Myocyte (in vitro differentiated cells): Measurements from ENCODE around the gene ST14. TPM values are rescaled to one million over a fixed set of nuclear protein-coding genes. Genes with fewer than 3 reads are reported as not detected.

Experiments
- DNase-seq: peaks from one replicate; pipeline ENCODE4 v3.0.0-alpha.2; 2012; ENCODE audit warnings: low read depth
- total RNA-seq: library from RNA; depleted of rRNA; stranded (reverse); fragments of >200 nt; gene quantifications from 2 replicates; pipeline ENCODE4 v1.2.3, GENCODE V29; 2014

Gene ST14
- total RNA-seq, 1 donor from 2014 or later: not detected

- DNase-seq: no peak
Measured at GRCh38 chr11:130133716-130134115, 25.9 kb upstream of the ST14 start.

GRCh38 chr11:130136107-130136506, 23.5 kb upstream of the ST14 start:
- no peak for DNase-seq

GRCh38 chr11:130137999-130138398, 21.6 kb upstream of the ST14 start:
- DNase-seq: no peak

GRCh38 chr11:130139401-130139800, 20.2 kb upstream of the ST14 start:
- no peak for DNase-seq

- no peak for DNase-seq
Measured at GRCh38 chr11:130141561-130142341, 17.8 kb upstream of the ST14 start.

GRCh38 chr11:130144141-130144540, 15.4 kb upstream of the ST14 start:
- no peak for DNase-seq

- no peak for DNase-seq
Measured at GRCh38 chr11:130144861-130145281, 14.7 kb upstream of the ST14 start.

GRCh38 chr11:130145311-130145812, 14.2 kb upstream of the ST14 start:
- no peak for DNase-seq

- DNase-seq: peak; percentile 21
Measured at GRCh38 chr11:130145975-130146776, 13.4 kb upstream of the ST14 start.

GRCh38 chr11:130146796-130147195, 12.8 kb upstream of the ST14 start:
- DNase-seq: peak; percentile 20

GRCh38 chr11:130148796-130149326, 10.7 kb upstream of the ST14 start:
- no peak for DNase-seq

- no peak for DNase-seq
Measured at GRCh38 chr11:130150790-130151189, 8.8 kb upstream of the ST14 start.

GRCh38 chr11:130151196-130151595, 8.4 kb upstream of the ST14 start:
- no peak for DNase-seq

GRCh38 chr11:130156108-130157022, 3.2 kb upstream of the ST14 start:
- no peak for DNase-seq

GRCh38 chr11:130157101-130157500, 2.5 kb upstream of the ST14 start:
- no peak for DNase-seq

GRCh38 chr11:130157840-130158239, 1.7 kb upstream of the ST14 start:
- DNase-seq: no peak

- DNase-seq: no peak
Measured at GRCh38 chr11:130159139-130159538, 443 bp upstream of the ST14 start.

- DNase-seq: no peak
Measured at GRCh38 chr11:130160498-130161155, 1.0 kb downstream of the ST14 start.

GRCh38 chr11:130161441-130162145, 2.0 kb downstream of the ST14 start:
- DNase-seq: no peak

- peak; percentile 24 for DNase-seq
Measured at GRCh38 chr11:130162733-130163132, 3.2 kb downstream of the ST14 start.
